Stimulated activated CD4-positive, alpha-beta T cell treated with anti-CD3 and anti-CD28 coated beads, TNF-alpha, amount 100 ng/mL, for 48 hours (primary cell): Measurements from ENCODE around the gene SNX33.
A peak's percentile ranks its signal among the peaks of the same experiment; 100 is the strongest.
"Not testable (repeated sequence)": the region's sequence is repeated elsewhere in the genome, so short reads cannot be mapped to it uniquely, and the experiment has no call there.

Source experiments
- DNase-seq, 3 donors: peaks; one replicate each; pipeline ENCODE4 v3.0.0-alpha.2; 2020; ENCODE audit warnings: low read depth in 3 of 3

The SNX33 gene

GRCh38 chr15:75683646-75684312, 36.1 kb downstream of the SNX33 start:
- peak; percentile 57 to 61 (median 60) for DNase-seq

GRCh38 chr15:75684648-75685047, 36.9 kb downstream of the SNX33 start:
- no peak for DNase-seq

GRCh38 chr15:75685195-75685594, 37.5 kb downstream of the SNX33 start:
- DNase-seq: no peak

- DNase-seq: peak; percentile 64 to 72 (median 69)
Observed at GRCh38 chr15:75686212-75686642, 38.5 kb downstream of the SNX33 start.

GRCh38 chr15:75687486-75688277, 40.0 kb downstream of the SNX33 start:
- DNase-seq: no peak

- no peak for DNase-seq
Observed at GRCh38 chr15:75688278-75688557, 40.5 kb downstream of the SNX33 start.

GRCh38 chr15:75688831-75689230, 41.1 kb downstream of the SNX33 start:
- no peak for DNase-seq

- DNase-seq: not testable (repeated sequence)
Observed at GRCh38 chr15:75689429-75689828, 41.7 kb downstream of the SNX33 start.

DNA sequence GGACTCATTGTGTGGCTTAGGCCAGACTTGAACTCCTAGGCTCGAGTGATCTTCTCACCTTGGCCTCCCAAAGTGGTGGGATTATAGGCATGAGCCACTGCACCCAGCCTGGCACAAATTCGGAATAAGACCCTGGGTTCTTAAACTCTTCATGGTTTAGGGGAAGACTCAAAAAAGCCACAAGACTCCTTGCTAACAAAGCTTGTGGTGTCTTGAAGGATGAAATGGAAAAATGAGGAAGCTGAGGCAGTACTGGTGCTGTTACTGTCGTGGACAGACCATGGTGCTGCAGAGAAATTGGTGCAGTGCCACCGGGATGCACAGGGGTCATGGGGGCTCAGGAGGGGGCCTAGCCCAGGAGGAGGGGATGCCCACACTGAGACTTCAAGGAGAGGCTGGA, 44.6 kb downstream of the SNX33 start:
- DNase-seq: not testable (repeated sequence)

- not testable (repeated sequence) for DNase-seq
Observed at GRCh38 chr15:75693028-75693427, 45.3 kb downstream of the SNX33 start.

GRCh38 chr15:75693501-75694240, 46.0 kb downstream of the SNX33 start:
- no peak for DNase-seq

- DNase-seq: no peak
Observed at GRCh38 chr15:75694241-75695182, 46.8 kb downstream of the SNX33 start.

DNA sequence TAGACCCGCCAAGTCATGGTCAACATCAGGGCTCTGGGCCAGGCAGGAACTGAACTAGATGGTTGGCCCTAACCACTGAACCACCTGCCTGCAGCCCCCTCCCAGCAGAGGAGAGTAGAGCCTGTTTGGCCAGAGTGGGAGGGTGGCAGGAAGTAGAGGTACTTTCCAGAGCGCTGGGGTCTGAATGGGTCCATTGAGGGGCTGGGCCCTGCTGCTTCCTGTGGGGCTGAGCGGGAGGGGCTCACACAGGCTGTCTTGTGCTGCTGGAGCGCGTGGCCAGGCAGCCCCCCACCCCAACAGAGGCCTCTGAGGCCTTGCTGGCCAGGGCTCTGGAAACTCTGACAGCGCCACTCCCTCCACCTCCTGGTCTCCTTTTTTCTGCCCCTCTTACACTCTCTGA, 47.5 kb downstream of the SNX33 start:
- no peak for DNase-seq

DNA sequence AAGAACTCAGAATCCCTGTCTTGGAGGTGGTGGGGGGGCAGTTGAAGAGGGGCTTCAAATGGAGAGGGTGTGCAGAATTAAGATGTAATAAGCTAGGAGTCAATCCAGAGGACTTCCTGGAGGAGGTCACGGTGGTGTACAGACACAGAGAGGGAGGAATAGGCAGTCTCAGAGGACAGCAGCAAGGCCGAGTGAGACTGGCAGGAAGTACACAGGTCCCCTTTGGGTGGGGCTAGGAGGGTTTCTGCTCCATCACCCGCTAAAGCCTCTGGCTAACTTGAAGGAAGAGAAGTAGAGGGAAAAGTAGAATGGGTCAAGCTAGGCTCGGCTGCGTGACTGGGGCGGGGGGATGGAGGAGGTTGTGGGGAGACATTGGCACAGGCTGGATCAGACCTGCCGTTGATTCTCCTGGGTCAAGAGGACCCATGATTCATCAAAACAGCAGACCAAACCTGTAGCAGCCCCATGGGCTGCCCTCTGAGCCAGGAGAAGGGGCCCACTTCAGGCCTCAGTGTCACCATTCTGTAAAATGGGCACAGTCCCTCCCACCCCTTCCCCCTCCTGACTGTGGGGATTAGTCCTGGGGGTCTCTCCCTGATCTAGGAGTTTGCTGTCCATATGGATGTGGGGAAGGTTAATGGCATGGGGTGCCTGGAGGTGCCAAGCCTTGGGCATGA, 48.1 kb downstream of the SNX33 start:
- no peak for DNase-seq

- no peak for DNase-seq
Observed at GRCh38 chr15:75696311-75696720, 48.6 kb downstream of the SNX33 start.

DNA sequence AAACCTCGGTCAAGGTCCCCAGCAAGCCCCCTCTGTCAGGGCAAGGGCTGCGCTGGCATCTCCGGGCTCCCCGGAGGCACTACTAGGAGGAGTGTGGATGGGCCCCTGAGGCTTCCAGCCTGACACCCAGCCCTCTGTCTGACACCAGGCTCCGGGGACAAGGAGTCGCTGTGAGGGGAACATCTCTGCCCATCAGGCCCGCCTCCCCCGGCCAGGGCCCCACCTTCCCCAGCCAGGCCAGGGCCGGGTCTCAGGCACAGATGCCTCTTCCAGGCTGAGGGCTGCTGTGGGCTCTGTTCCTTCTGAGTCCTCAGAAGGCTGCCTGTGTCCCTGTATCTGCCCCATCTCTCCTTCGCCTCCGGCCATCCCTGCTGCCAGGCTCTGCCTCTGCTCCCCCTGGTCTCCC, 49.1 kb downstream of the SNX33 start:
- DNase-seq: no peak

DNA sequence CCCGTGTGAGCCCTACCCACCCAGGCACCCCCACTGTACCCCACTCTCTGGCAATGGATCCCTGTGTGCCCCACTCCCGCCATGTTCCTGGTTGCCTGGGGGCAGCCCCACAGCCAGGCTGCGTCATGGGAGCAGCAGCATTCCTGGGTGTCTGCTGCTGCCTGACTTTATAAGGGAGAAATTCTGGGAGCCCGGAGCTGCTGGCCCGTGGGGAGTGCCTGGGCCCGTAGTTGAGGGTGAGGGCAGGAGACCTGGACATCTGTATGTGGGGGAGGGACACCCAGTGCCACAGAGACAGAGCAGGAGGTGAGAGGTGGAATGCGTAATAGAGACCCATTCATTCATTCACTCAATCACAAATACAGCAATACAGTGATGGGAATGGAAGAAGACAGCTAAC, 49.8 kb downstream of the SNX33 start:
- DNase-seq: no peak

GRCh38 chr15:75697974-75698747, 50.4 kb downstream of the SNX33 start:
- not testable (repeated sequence) for DNase-seq

GRCh38 chr15:75699517-75699916, 51.8 kb downstream of the SNX33 start:
- DNase-seq: not testable (repeated sequence)
